ENCODE results near the gene TOMM40. TPM values are rescaled to one million over a fixed set of nuclear protein-coding genes. Genes with fewer than 3 reads are reported as not detected.

The TOMM40 gene
- total RNA-seq, 1 experiment from 2014 or later = 83.6 TPM

DNA sequence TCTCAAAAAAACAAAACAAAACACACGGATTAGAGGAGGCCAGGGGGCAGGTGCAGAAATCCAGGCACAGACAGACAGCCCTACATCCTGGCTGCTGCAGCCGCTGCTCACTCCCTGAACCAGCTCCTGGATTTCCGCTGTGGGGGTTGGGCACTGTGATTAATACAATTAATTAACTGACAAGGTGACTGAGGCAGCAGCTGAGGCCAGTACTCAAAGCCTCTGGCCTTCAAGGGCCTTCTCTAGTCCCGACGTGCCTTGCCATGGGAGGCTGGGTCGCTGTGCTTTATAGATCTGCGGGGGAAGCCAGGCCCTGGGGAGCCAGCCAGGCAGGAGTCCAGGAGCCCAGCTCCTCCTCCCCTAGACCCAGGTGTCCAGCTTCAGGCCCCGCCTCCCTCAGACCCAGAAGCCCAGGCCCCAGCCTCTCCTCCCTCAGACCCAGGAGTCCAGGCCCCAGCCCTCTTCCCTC is 40.4 kb upstream of the TOMM40 start:
- Histone ChIP-seq H3K27ac (no peak overlapping the region), H3K4me3 (no peak overlapping the region), H3K9me3 (ENCODE audit: insufficient read depth, low read depth) (no peaks in the 10 kb centered on the region), H3K27me3 (ENCODE audit: insufficient read depth, low read depth) (no peaks in the 10 kb centered on the region), H3K79me2 (ENCODE audit: low read depth) (peaks cover 77% of the 10 kb centered on the region), H3K36me3 (ENCODE audit: low read depth) (no peaks in the 10 kb centered on the region), H3K4me1 (replicated peaks; ENCODE audit: insufficient read depth) (peaks cover 7% of the 10 kb centered on the region; the same call in 1 of the 2 replicates), H3K9me2 (ENCODE audit: insufficient read depth) (no peaks in the 10 kb centered on the region), H4K20me1 (ENCODE audit: insufficient read depth) (peaks cover 55% of the 10 kb centered on the region), H2AFZ (no peak overlapping the region), H3F3A (ENCODE audit: insufficient read depth, low read depth) (peaks cover 10% of the 10 kb centered on the region), H3K4me2 (no peak overlapping the region)
- TF ChIP-seq, protein P1, sequence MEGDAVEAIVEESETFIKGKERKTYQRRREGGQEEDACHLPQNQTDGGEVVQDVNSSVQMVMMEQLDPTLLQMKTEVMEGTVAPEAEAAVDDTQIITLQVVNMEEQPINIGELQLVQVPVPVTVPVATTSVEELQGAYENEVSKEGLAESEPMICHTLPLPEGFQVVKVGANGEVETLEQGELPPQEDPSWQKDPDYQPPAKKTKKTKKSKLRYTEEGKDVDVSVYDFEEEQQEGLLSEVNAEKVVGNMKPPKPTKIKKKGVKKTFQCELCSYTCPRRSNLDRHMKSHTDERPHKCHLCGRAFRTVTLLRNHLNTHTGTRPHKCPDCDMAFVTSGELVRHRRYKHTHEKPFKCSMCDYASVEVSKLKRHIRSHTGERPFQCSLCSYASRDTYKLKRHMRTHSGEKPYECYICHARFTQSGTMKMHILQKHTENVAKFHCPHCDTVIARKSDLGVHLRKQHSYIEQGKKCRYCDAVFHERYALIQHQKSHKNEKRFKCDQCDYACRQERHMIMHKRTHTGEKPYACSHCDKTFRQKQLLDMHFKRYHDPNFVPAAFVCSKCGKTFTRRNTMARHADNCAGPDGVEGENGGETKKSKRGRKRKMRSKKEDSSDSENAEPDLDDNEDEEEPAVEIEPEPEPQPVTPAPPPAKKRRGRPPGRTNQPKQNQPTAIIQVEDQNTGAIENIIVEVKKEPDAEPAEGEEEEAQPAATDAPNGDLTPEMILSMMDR (conservative IDR thresholded peaks at IDR 0.05) = no peak
- TF ChIP-seq EZH2 (IDR thresholded peaks at IDR 0.05; ENCODE audit: low read depth) = no peak
- intact Hi-C loops (cut with micrococcal nuclease; ENCODE audit: unreplicated experiment) = no loop called here
- BruUV-seq (replicated peaks) = no TSS peak
- POLR2A ChIA-PET (ENCODE audit: unreplicated experiment) = interaction anchor here (0.5 to 0.6 kb wide), 3 partner anchors 120 to 398 kb away, joined by 3 to 16 read pairs (median 3); no protein-coding TSS in a partner anchor
- CTCF ChIA-PET = interaction anchor here (0.7 kb wide), 1 partner anchor 79 kb away, joined by 4 read pairs; no protein-coding TSS in a partner anchor
- no peak for DNase-seq

DNA sequence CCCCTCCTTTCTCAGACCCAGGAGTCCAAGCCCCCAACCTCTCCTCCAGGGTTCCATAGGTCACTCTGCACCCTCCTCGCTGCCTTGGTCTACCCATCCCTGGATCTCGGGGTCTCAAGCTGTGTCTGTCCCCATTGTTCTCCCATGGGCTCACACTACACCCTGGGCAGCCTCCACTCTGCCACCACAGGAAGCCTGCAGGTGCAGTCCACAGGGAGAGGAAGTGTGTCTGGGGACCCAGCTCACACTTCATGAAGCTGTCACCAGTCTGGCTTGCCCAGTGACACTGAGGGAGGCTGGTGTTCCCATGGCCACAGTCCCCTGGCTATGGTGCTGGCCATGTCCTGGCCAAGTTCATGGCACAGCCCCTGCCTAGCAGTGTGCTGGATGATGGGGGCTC is 39.6 kb upstream of the TOMM40 start:
- Histone ChIP-seq H3K36me3 (ENCODE audit: low read depth) (no peaks in the 10 kb centered on the region), H2AFZ (no peak overlapping the region), H3K9me3 (ENCODE audit: insufficient read depth, low read depth) (no peaks in the 10 kb centered on the region), H3K27me3 (ENCODE audit: insufficient read depth, low read depth) (no peaks in the 10 kb centered on the region), H4K20me1 (ENCODE audit: insufficient read depth) (peaks cover 62% of the 10 kb centered on the region), H3K79me2 (ENCODE audit: low read depth) (peaks cover 81% of the 10 kb centered on the region), H3K4me3 (no peak overlapping the region), H3K4me1 (replicated peaks; ENCODE audit: insufficient read depth) (peaks cover 7% of the 10 kb centered on the region; the same call in 1 of the 2 replicates), H3K27ac (no peak overlapping the region), H3K9me2 (ENCODE audit: insufficient read depth) (no peaks in the 10 kb centered on the region), H3K4me2 (no peak overlapping the region), H3F3A (ENCODE audit: insufficient read depth, low read depth) (peaks cover 10% of the 10 kb centered on the region; the same call in 1 of the 2 replicates)
- POLR2A ChIA-PET (ENCODE audit: unreplicated experiment) = interaction anchor here (0.5 kb wide), 2 partner anchors 119 to 247 kb away, joined by 3 to 16 read pairs; no protein-coding TSS in a partner anchor
- intact Hi-C loops (cut with micrococcal nuclease; ENCODE audit: unreplicated experiment) = no loop called here
- CTCF ChIA-PET = no interaction called here
- TF ChIP-seq, protein P1 (conservative IDR thresholded peaks at IDR 0.05) = no peak
- TF ChIP-seq EZH2 (IDR thresholded peaks at IDR 0.05; ENCODE audit: low read depth) = no peak
- no peak for DNase-seq
- BruUV-seq (replicated peaks) = no TSS peak

DNA sequence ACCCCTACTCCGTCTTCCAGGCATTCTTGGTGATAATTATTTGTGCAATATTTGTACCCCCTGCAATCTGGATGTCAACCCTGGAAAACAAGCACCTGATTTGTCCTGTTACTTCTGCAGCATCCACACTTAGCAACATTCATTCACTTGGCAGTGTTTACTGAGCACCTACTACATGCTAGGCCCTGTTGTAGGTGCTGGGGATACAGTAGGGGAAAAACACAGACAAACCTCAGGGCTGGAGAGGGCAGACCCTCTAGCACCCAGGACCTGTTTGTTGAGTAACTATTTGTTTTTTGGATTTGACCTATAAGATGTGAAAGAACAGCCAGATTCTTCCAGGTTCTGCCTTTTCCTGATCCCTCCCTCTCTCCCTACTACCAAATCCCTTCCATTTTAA is 35.4 kb upstream of the TOMM40 start:
- Histone ChIP-seq H3F3A (ENCODE audit: insufficient read depth, low read depth) (0 out of 2 replicates have a peak, but pooled peaks cover under 1% of the 10 kb centered on the region), H3K79me2 (ENCODE audit: low read depth) (peaks cover 63% of the 10 kb centered on the region), H3K27ac (no peak overlapping the region), H3K4me3 (no peak overlapping the region), H3K9me2 (ENCODE audit: insufficient read depth) (no peaks in the 10 kb centered on the region), H3K4me2 (no peak overlapping the region), H2AFZ (no peak overlapping the region), H3K36me3 (ENCODE audit: low read depth) (peaks cover 4% of the 10 kb centered on the region; the same call in 1 of the 2 replicates), H3K9me3 (ENCODE audit: insufficient read depth, low read depth) (no peaks in the 10 kb centered on the region), H3K27me3 (ENCODE audit: insufficient read depth, low read depth) (no peaks in the 10 kb centered on the region), H3K4me1 (replicated peaks; ENCODE audit: insufficient read depth) (no peaks in the 10 kb centered on the region), H4K20me1 (ENCODE audit: insufficient read depth) (peaks cover 61% of the 10 kb centered on the region)
- DNase-seq = no peak
- ChIA-PET CTCF (no interaction called here), POLR2A (ENCODE audit: unreplicated experiment) (no interaction called here)
- no TSS peak for BruUV-seq (replicated peaks)
- intact Hi-C loops (cut with micrococcal nuclease; ENCODE audit: unreplicated experiment) = no loop called here
- TF ChIP-seq, protein P1 (conservative IDR thresholded peaks at IDR 0.05) = no peak
- no peak for TF ChIP-seq EZH2 (IDR thresholded peaks at IDR 0.05; ENCODE audit: low read depth)

All from PC-9 (cell line).